ENCODE results near the gene NPY. TPM values are rescaled to one million over a fixed set of nuclear protein-coding genes. Genes with fewer than 3 reads are reported as not detected.

The NPY gene
- total and polyA plus RNA-seq, 2 of the 8 experiments (the other 6 are each of a cell fraction or from before 2014, with no cell fraction given), result 1.2 to 1.7 TPM

- Histone ChIP-seq H2AFZ (ENCODE audit: low read length) (no peak overlapping the region), H3K23ac (ENCODE audit: insufficient read length) (no peak overlapping the region), H3K27me3 (replicated peaks in 1 of 4; ENCODE audit: control insufficient read depth in 3 of 4, extremely low read depth in 1 of 4, insufficient read depth in 3 of 4, low read length in 3 of 4) (peaks cover 0 to 1% (median 0%) of the 10 kb centered on the region in 4 experiments; a peak in 1 of 7 replicates), H2BK12ac (ENCODE audit: low read depth, low read length) (no peak overlapping the region), H2BK15ac (ENCODE audit: low read length) (no peak overlapping the region), H3K4me3 (ENCODE audit: extremely low read depth in 1 of 4, insufficient read depth in 2 of 4, low read depth in 3 of 4, low read length in 4 of 4) (no peak overlapping the region), H3K27ac (ENCODE audit: low read depth, low read length) (no peak overlapping the region), H3K14ac (ENCODE audit: insufficient read length) (no peak overlapping the region), H2BK5ac (ENCODE audit: low read depth, low read length) (no peak overlapping the region), H3K9ac (replicated peaks in 1 of 4; ENCODE audit: extremely low read depth in 1 of 4, low read depth in 3 of 4, low read length in 3 of 4) (no peak overlapping the region), H4K20me1 (replicated peaks in 1 of 2; ENCODE audit: control insufficient read depth in 1 of 2, insufficient read depth in 2 of 2, low read length in 2 of 2) (no peaks in the 10 kb centered on the region), H3K56ac (replicated peaks; ENCODE audit: insufficient read length, low read depth, low read length) (no peak overlapping the region), H3K18ac (ENCODE audit: extremely low read depth, low read length) (no peak overlapping the region), H4K91ac (replicated peaks; ENCODE audit: insufficient read length, low read length) (no peak overlapping the region), H3K79me2 (ENCODE audit: control insufficient read depth in 1 of 2, insufficient read depth in 2 of 2, low read length in 2 of 2) (no peaks in the 10 kb centered on the region), H4K8ac (ENCODE audit: extremely low read depth, insufficient read depth, low read length) (no peak overlapping the region), H3K79me1 (ENCODE audit: low read depth, low read length) (no peaks in the 10 kb centered on the region), H3K4me1 (replicated peaks in 1 of 4; ENCODE audit: control insufficient read depth in 3 of 4, insufficient read depth in 4 of 4, low read length in 3 of 4) (no peaks in the 10 kb centered on the region), H3K23me2 (ENCODE audit: low read depth, low read length) (no peaks in the 10 kb centered on the region), H3K36me3 (ENCODE audit: control insufficient read depth in 2 of 4, insufficient read depth in 4 of 4, low read length in 3 of 4) (0 out of 8 replicates have a peak, but pooled peaks cover 0 to 4% (median 0%) of the 10 kb centered on the region in 4 experiments), H4K5ac (ENCODE audit: insufficient read length, low read depth, low read length) (no peak overlapping the region), H3K4me2 (ENCODE audit: insufficient read depth in 1 of 2, low read depth in 2 of 2, low read length in 2 of 2) (no peak overlapping the region), H2BK120ac (replicated peaks; ENCODE audit: low read depth, low read length) (no peak overlapping the region), H2AK5ac (ENCODE audit: low read depth, low read length) (no peak overlapping the region), H3K9me3 (ENCODE audit: insufficient read depth in 2 of 2, low read depth in 1 of 2, low read length in 1 of 2) (no peaks in the 10 kb centered on the region; a peak in 2 of 4 replicates), H2BK20ac (ENCODE audit: low read length) (no peak overlapping the region), H3K4ac (replicated peaks; ENCODE audit: insufficient read length, low read depth, low read length) (no peak overlapping the region)
- ChIA-PET CTCF (ENCODE audit: partially characterized antibody) (interaction anchor here (0.8 to 1.7 kb wide), 7 partner anchors 11 to 105 kb away, joined by 3 to 6 read pairs (median 4); no protein-coding TSS in a partner anchor), POLR2A (ENCODE audit: partially characterized antibody) (interaction anchor here (1.0 to 1.3 kb wide), 3 partner anchors 9 to 52 kb away, joined by 3 to 4 read pairs (median 3); no protein-coding TSS in a partner anchor)
- WGBS, 2 experiments (ENCODE audit: extremely low coverage in 1 of 2, insufficient coverage in 1 of 2, insufficient read length in 1 of 2, insufficient replicate concordance in 2 of 2, low coverage in 1 of 2, low lambda C conversion rate in 2 of 2, missing lambda C conversion rate in 1 of 2), result 81% methylated on average over 2 of the region's 2 CpGs; no CpG with 5 or more reads in 1 of the 2 experiments
- DNase-seq (ENCODE audit: low read depth in 1 of 2, low spot score in 2 of 2) (no peak), FAIRE-seq (no peak)
- TF ChIP-seq TCF12 (IDR thresholded peaks at IDR 0.05; ENCODE audit: low read depth, low read length) (no peak), SIN3A (conservative IDR thresholded peaks at IDR 0.05 in 1 of 2, IDR thresholded peaks at IDR 0.05 in 1 of 2; ENCODE audit: low read depth in 1 of 2, low read length in 2 of 2) (no peak), ATF3 (IDR thresholded peaks at IDR 0.05; ENCODE audit: insufficient read depth, low read depth, low read length) (no peak), RNF2 (IDR thresholded peaks at IDR 0.05; ENCODE audit: borderline replicate concordance, low read depth, low read length, missing control alignments, poor library complexity, severe bottlenecking) (no peak), BRCA1 (IDR thresholded peaks at IDR 0.05; ENCODE audit: low read depth, low read length) (no peak), CTBP2 (IDR thresholded peaks at IDR 0.05; ENCODE audit: borderline replicate concordance, insufficient read depth, insufficient read length, low read length) (no peak), RBBP5 (IDR thresholded peaks at IDR 0.05; ENCODE audit: borderline replicate concordance, low read depth, low read length) (no peak), FOSL1 (IDR thresholded peaks at IDR 0.05; ENCODE audit: insufficient read depth, low read depth, low read length) (no peak), RXRA (IDR thresholded peaks at IDR 0.05; ENCODE audit: insufficient read depth, low read depth, low read length) (no peak), EP300 (IDR thresholded peaks at IDR 0.05; ENCODE audit: borderline replicate concordance in 1 of 2, low read depth in 2 of 2, low read length in 2 of 2) (no peak), CBX8 (IDR thresholded peaks at IDR 0.05; ENCODE audit: borderline replicate concordance, low read depth, low read length) (no peak), POU5F1 (IDR thresholded peaks at IDR 0.05; ENCODE audit: low read depth, low read length) (no peak)
Observed at GRCh38 chr7:24328894-24329293, 44.9 kb downstream of the NPY start.

All from H1 (cell line).